ENCODE results near the gene SPNS2. TPM values are rescaled to one million over a fixed set of nuclear protein-coding genes. Genes with fewer than 3 reads are reported as not detected.
A peak's percentile ranks its signal among the peaks of the same experiment; 100 is the strongest.

SPNS2 gene
- total RNA-seq, 2 experiments from 2014 or later, result 4.0 to 4.2 TPM

DNA sequence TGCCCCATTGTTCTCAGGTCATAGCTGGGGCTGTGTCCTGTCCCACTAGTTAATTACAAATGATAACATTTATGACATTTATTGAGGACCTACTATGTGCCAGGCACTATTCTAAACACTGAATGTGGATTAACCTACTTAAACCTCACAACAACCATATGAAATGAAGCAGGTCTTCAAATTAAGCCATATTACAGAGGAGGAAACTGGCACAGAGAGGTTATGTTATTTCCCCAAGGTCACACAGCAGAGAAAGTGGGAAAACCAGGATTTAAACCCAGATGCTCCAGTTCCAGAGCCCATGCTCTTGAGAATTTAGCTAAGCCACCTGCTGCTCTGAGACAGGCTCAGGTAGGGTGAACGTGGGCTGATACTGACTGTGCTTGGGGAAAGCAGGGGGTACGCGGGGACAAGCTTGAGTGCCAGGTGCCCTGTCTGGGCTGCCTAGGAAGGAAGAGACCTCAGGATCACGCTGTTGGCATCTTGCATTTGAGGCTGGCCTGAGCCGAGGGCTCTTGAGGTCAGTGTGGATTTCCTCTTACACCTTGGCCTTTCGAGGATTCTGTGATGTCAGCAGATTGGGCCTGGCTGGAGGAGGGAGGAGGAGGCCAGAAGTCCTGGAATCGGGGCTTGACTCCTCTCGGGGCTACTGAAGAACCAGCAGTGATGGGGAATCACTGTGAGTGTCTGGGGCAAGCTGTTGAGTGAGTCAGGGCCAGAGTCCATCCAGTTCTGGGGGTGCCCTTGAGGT is 8.9 kb downstream of the SPNS2 start:
- ChIA-PET POLR2A (interaction anchor here (0.8 to 1.0 kb wide), 2 partner anchors 26 to 364 kb away, joined by 3 to 4 read pairs; no protein-coding TSS in a partner anchor), CTCF (interaction anchor here (1.7 to 2.5 kb wide), 3 partner anchors 87 to 302 kb away, joined by 5 to 7 read pairs (median 5); no protein-coding TSS in a partner anchor)
- no peaks in the 10 kb centered on the region for H3K9me3 Mint-ChIP-seq (ENCODE audit: insufficient read depth)
- H3K27me3 Mint-ChIP-seq (ENCODE audit: low read depth), result no peaks in the 10 kb centered on the region
- ATAC-seq, result no peak
- H3K36me3 Mint-ChIP-seq (ENCODE audit: low read depth), result no peaks in the 10 kb centered on the region
- H3K4me3 Mint-ChIP-seq, result no peak overlapping the region
- peaks cover 76% of the 10 kb centered on the region for H3K4me1 Mint-ChIP-seq (ENCODE audit: low read depth)
- DNase-seq, result no peak
- H3K27ac Mint-ChIP-seq, result no peak overlapping the region

DNA sequence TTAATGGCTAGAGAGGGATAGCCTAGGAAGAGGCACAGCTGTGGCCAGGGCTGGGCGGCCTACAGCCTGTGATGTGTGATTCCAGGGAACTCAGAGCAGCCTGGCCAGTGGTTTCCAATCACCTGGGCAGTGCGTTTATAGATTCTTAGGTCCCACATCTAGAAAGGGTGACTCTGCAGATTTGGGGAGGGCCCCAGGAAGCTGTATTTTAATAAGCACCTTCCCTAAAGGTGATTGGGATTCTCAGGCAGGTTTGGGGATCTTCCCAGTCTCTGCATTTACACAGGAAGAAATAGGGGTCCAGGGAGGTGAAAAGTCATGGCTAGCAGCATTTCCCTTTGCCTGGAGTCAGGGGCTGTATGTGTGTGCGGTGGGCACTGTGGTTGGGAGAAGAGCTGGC is 9.5 kb downstream of the SPNS2 start:
- H3K27me3 Mint-ChIP-seq (ENCODE audit: low read depth), result no peaks in the 10 kb centered on the region
- ChIA-PET CTCF (interaction anchor here (0.8 to 2.5 kb wide), 3 partner anchors 8 to 302 kb away, joined by 4 to 7 read pairs (median 5); no protein-coding TSS in a partner anchor), POLR2A (interaction anchor here (1.0 kb wide), 1 partner anchor 27 kb away, joined by 4 read pairs; no protein-coding TSS in a partner anchor)
- H3K9me3 Mint-ChIP-seq (ENCODE audit: insufficient read depth), result no peaks in the 10 kb centered on the region
- H3K4me1 Mint-ChIP-seq (ENCODE audit: low read depth), result peaks cover 72% of the 10 kb centered on the region
- ATAC-seq (no peak), DNase-seq (no peak)
- no peak overlapping the region for H3K4me3 Mint-ChIP-seq
- no peaks in the 10 kb centered on the region for H3K36me3 Mint-ChIP-seq (ENCODE audit: low read depth)
- H3K27ac Mint-ChIP-seq, result no peak overlapping the region

DNA sequence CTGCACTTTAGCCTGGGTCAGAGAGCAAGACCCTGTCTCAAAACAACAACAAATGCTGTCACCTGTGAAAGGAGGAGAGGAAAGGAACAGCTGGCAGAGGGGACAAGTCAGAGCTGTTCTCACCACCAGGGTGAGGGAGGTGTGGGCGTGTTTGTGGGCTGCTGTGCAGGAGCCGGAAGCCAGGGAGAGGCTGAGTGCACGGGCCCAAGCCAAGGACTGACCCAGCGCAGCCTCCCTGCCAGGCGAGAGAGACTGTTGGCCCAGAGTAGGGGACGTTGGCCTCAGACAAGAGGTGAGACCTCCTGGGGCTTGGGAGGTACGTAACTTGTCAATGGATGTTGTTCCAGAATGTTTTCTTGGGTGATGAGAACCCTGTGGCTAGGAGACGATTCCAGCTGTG is 10.7 kb downstream of the SPNS2 start:
- no peaks in the 10 kb centered on the region for H3K9me3 Mint-ChIP-seq (ENCODE audit: insufficient read depth)
- ATAC-seq (peak; percentile 88), DNase-seq (peak; percentile 80)
- H3K4me3 Mint-ChIP-seq, result peak overlapping the region; percentile 37
- H3K27ac Mint-ChIP-seq, result peak overlapping the region; percentile 64
- ChIA-PET POLR2A (no interaction called here), CTCF (interaction anchor here (0.9 to 2.5 kb wide), 7 partner anchors 10 to 304 kb away, joined by 3 to 7 read pairs (median 4); partner anchors contain the start of gene SPNS2)
- H3K36me3 Mint-ChIP-seq (ENCODE audit: low read depth), result no peaks in the 10 kb centered on the region
- peaks cover 60% of the 10 kb centered on the region for H3K4me1 Mint-ChIP-seq (ENCODE audit: low read depth)
- no peaks in the 10 kb centered on the region for H3K27me3 Mint-ChIP-seq (ENCODE audit: low read depth)

DNA sequence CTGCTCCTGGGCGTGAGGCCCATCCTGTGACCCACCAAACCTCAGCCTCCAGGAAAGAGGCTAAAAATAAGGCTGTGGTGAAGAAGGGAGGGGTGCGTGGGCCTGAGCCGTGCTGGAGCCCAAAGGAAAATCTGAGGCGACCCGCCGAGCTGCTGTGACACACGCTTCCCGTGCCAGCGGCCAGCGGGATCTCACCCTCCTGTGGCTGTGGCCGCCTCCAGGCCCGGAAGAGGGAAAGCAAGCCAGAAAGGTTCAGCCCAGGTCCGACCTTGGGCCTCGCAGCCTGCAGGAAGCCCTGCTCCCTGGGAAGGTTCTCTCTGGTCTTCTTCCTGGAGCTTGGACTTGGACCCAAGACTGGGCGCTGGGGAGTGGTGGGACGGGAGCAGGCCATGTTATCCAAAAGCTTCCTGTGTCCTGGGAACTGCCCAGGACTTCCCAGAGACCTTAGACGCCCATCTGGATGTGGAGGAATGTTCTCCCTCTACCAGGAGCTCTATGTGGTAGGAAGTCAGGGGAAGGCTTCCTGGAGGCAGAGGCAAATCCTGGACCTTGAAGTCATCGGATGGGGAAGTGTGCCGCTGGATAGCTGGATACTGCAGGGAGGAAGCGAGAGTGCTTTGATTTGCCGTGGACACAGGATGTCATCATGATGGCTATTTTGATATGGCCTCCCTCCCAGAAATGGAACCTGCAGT is 11.4 kb downstream of the SPNS2 start:
- Mint-ChIP-seq H3K27ac (no peak overlapping the region), H3K4me1 (ENCODE audit: low read depth) (peaks cover 53% of the 10 kb centered on the region), H3K36me3 (ENCODE audit: low read depth) (no peaks in the 10 kb centered on the region), H3K9me3 (ENCODE audit: insufficient read depth) (no peaks in the 10 kb centered on the region), H3K4me3 (no peak overlapping the region), H3K27me3 (ENCODE audit: low read depth) (no peaks in the 10 kb centered on the region)
- ATAC-seq, result no peak
- CTCF ChIA-PET, result interaction anchor here (1.0 to 2.5 kb wide), 5 partner anchors 11 to 89 kb away, joined by 3 to 7 read pairs (median 4); partner anchors contain the start of gene SPNS2
- POLR2A ChIA-PET, result interaction anchor here (1.1 kb wide), 1 partner anchor 10 kb away, joined by 3 read pairs; no protein-coding TSS in a partner anchor
- no peak for DNase-seq

DNA sequence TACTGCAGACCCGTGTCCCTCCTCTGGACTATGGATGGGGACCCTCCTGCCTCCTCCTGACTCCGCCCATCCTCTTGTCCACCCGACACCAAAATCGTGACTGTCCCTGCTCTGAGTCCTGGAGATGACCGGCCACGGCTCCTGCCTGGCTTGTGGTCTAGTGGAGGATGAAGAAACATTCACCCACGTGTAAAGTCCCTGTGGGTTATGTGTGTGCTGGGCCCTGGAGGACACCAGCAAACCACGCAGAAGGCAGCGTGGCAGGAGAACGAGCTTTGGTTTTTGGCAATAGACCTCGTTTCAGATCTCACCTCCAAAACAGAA is 11.9 kb downstream of the SPNS2 start:
- Mint-ChIP-seq H3K27me3 (ENCODE audit: low read depth) (no peaks in the 10 kb centered on the region), H3K4me3 (no peak overlapping the region), H3K9me3 (ENCODE audit: insufficient read depth) (no peaks in the 10 kb centered on the region), H3K27ac (no peak overlapping the region), H3K4me1 (ENCODE audit: low read depth) (peaks cover 48% of the 10 kb centered on the region), H3K36me3 (ENCODE audit: low read depth) (no peaks in the 10 kb centered on the region)
- no peak for ATAC-seq
- ChIA-PET POLR2A (interaction anchor here (1.1 kb wide), 1 partner anchor 11 kb away, joined by 3 read pairs; no protein-coding TSS in a partner anchor), CTCF (interaction anchor here (1.7 kb wide), 1 partner anchor 12 kb away, joined by 4 read pairs; the partner anchor contains the start of gene SPNS2)
- DNase-seq, result no peak

DNA sequence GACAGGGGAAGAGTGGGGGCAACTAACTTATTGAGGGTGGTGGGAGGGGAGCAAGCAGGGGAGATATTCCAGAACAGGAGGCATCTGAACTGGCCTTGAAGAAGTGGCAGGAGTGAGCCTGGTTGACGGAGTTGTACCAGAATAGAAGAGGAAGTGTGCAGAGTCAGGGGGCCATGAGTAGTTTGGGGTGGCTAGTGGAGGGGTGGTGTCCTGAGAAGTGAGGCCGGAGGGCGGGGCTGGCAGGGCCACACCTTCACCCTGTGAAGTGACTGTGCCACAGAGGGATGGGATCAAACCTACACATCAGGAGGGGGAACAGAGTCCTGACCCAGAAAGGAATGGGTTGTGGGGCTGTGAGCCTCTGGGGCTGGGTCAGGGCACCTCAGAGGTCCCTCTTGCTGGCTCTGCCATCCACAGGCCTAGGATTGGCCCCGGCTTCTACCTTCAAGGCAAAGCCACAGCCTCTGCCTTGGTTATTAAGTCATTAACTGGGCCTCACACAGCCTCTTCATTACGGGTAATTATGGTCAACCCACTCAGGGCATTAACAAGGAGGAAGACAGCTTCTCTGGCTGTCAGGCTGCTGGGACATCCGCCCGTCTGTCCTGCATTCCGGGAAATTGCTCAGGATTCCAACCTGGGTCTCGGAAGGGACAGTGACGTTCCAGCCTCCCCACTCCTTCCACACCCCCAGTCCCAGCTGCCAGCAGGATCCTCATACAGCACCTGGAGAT is 12.7 kb downstream of the SPNS2 start:
- Mint-ChIP-seq H3K27ac (no peak overlapping the region), H3K27me3 (ENCODE audit: low read depth) (no peaks in the 10 kb centered on the region), H3K4me1 (ENCODE audit: low read depth) (peaks cover 41% of the 10 kb centered on the region), H3K36me3 (ENCODE audit: low read depth) (no peaks in the 10 kb centered on the region), H3K9me3 (ENCODE audit: insufficient read depth) (no peaks in the 10 kb centered on the region), H3K4me3 (no peak overlapping the region)
- no peak for ATAC-seq
- CTCF ChIA-PET, result no interaction called here
- POLR2A ChIA-PET, result interaction anchor here (1.1 kb wide), 1 partner anchor 12 kb away, joined by 3 read pairs; no protein-coding TSS in a partner anchor
- no peak for DNase-seq

DNA sequence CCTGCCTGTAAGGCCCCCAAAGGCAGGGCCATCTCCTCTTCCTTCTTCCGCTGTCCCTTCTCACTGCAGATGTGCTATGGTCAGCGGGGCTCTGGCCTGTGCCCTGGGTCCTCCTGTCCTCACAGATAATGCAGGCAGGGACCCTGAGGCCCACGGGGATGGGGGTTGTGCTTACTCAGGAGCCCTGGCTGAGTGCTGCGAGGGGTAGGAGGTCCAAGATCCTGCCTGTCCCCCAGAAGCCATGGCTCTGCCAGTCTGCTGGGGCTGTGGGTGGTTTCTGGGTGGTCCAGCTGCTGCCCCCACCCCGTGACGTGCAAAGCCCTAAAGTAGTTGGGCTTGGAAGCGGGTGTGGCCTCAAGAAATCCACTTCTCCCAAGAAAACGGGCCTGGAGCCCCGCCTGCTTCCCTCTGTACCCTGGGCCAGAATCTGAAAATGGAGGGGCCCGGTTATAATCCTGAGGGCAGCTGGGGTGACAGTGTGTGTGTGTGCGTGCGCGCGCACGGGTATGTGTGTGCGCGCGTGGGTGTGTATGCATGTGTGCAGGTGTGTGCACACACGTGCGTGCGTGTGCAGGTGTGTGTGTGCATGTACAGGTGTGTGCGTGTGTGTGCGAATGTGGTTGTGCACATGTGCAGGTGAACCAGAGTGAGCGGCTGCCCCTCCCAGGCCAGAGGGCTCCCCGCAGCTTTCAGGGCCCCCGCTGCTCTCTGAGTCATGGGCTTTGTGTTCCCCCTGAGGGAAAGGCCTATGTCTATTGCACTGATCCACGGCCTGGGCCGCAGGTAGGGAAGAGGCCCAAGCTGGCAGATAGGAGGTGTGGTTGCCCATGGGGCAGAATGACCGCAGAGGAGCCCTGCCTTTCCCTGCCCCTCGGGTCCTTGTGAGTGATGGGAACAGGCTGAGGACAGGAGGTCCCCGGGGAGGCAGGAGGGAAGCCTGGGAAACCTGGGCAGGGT is 13.8 kb downstream of the SPNS2 start:
- Mint-ChIP-seq H3K27ac (no peak overlapping the region), H3K4me1 (ENCODE audit: low read depth) (peaks cover 34% of the 10 kb centered on the region), H3K9me3 (ENCODE audit: insufficient read depth) (no peaks in the 10 kb centered on the region), H3K27me3 (ENCODE audit: low read depth) (no peaks in the 10 kb centered on the region), H3K36me3 (ENCODE audit: low read depth) (no peaks in the 10 kb centered on the region), H3K4me3 (no peak overlapping the region)
- DNase-seq (no peak), ATAC-seq (no peak)
- CTCF ChIA-PET, result no interaction called here
- POLR2A ChIA-PET, result no interaction called here

DNA sequence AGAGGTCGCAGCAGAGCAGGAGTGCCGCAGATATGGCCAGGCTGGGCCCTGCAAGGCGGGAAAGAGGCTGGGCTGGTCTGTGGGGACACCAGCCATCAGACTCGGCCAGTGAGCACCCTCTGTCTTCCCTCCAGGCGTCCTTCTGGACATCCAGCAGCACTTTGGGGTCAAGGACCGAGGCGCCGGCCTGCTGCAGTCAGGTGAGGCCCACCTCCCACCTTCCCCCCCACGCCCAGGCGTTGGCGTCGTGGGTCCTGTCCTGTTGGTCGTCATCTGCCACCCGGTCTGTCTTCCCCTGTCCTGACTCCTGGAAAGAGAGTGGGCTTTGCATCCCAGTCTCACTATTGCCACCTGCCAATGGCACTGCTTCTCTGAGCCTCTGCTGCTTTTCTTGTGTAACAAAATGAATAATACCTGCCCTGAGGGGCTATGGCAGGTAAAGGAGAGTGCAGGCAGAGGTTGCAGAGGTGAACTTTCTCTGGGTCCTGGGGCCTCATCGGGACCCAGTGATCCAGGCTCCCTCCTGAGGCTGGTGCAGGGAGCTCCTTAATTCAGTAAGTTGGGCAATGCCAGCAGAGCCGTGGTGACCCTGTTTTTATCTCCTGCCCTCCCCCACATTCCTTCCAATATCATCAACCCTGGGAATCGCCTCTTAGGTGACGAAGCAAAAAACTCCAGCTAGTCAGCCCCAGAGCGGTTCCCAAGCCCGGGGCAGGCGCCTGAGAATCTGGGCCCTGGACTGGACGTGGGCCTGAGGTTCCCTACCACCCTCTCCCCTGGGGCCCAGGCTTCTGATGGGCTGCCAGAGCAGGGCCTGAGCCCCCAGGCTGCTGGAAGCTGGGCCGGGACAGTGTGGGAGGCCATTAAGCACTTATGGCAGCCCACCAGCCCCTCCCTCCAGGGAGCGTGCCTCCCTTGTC is 14.7 kb downstream of the SPNS2 start:
- peaks cover 2% of the 10 kb centered on the region for H3K27me3 Mint-ChIP-seq (ENCODE audit: low read depth)
- H3K9me3 Mint-ChIP-seq (ENCODE audit: insufficient read depth), result no peaks in the 10 kb centered on the region
- DNase-seq, result no peak
- H3K27ac Mint-ChIP-seq, result no peak overlapping the region
- ChIA-PET POLR2A (no interaction called here), CTCF (no interaction called here)
- ATAC-seq, result no peak
- H3K36me3 Mint-ChIP-seq (ENCODE audit: low read depth), result no peaks in the 10 kb centered on the region
- H3K4me1 Mint-ChIP-seq (ENCODE audit: low read depth), result peaks cover 28% of the 10 kb centered on the region
- H3K4me3 Mint-ChIP-seq, result no peak overlapping the region

DNA sequence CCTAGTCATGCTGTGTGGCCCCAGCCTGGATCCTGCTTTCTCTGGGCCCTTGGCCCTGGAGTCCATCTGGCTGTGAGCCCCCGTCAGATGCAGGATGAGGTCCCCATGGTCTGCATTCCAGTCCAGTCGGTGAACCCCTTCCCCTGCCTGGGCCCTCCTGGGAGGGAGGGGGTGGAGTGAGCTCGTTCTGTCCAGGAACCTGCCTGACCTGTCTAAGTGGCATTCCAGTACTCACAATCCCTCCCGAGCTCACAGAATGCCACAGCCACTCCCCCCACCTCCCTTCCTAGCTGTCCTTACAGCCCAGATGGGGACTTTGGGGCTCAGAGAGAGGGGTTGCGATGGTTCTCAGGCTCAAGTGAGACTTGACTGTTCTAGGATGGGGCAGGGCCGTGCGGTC is 15.5 kb downstream of the SPNS2 start:
- CTCF ChIA-PET, result no interaction called here
- no peak for ATAC-seq

DNA sequence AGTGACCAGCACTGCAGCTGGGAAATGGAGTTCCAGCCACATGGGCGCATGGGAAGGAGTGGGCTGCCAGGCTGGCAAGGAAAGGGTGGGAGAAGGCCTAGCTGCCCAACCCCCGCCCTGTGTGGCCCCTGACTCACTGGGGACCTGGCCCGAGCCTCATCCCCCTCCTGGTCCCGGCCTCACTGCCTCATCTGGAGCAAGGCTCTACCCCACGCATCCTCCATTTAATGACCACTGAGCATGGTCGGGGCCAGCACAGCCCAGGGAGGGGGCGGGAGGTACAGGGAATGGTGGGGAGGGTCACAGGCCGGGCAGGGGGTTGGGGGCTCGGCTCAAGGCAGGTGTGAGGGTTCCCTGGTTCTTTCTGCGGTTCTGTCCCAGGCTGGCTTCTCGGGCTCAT is 16.1 kb downstream of the SPNS2 start:
- peaks cover 14% of the 10 kb centered on the region for H3K4me1 Mint-ChIP-seq (ENCODE audit: low read depth)
- CTCF ChIA-PET, result no interaction called here
- ATAC-seq (no peak), DNase-seq (no peak)
- peak overlapping the region; percentile 39 for H3K27ac Mint-ChIP-seq
- no peak overlapping the region for H3K4me3 Mint-ChIP-seq
- H3K9me3 Mint-ChIP-seq (ENCODE audit: insufficient read depth), result no peaks in the 10 kb centered on the region
- POLR2A ChIA-PET, result no interaction called here
- H3K27me3 Mint-ChIP-seq (ENCODE audit: low read depth), result peaks cover 2% of the 10 kb centered on the region
- no peaks in the 10 kb centered on the region for H3K36me3 Mint-ChIP-seq (ENCODE audit: low read depth)

More for the DNA sequence above, 15.5 kb downstream of the SPNS2 start:
- Mint-ChIP-seq H3K4me3 (no peak overlapping the region), H3K27ac (peak overlapping the region; percentile 39), H3K9me3 (ENCODE audit: insufficient read depth) (no peaks in the 10 kb centered on the region), H3K36me3 (ENCODE audit: low read depth) (no peaks in the 10 kb centered on the region), H3K27me3 (ENCODE audit: low read depth) (peaks cover 2% of the 10 kb centered on the region), H3K4me1 (ENCODE audit: low read depth) (peaks cover 19% of the 10 kb centered on the region)
- POLR2A ChIA-PET, result no interaction called here
- DNase-seq, result no peak
